K562 (cell line): ENCODE results near the gene C1orf74. TPM values are rescaled to one million over a fixed set of nuclear protein-coding genes. Genes with fewer than 3 reads are reported as not detected.

Experiments used
- ATAC-seq: fragments of 200-7000 bp; cut with Tn5 transposase; 3 replicates; pipeline ENCODE4 v1.9.1; 2020; ENCODE audit warnings: moderate library complexity
- BruUV-seq: library from RNA; stranded (reverse); fragments of 400-500 nt; replicated peaks from 2 replicates; lab custom pipeline; 2021; lab: Mats Ljungman, UMichigan
- CTCF ChIA-PET: fragments of 300-600 bp; formaldehyde crosslinking; extraction: SDS; loops from one replicate; lab custom pipeline; 2021; ENCODE audit warnings: low intra/inter-chr PET ratio; lab: Yijun Ruan, JAX
- POLR2A ChIA-PET: fragments of 300-600, 350-650 bp; sonication (Branson Sonifier 250); formaldehyde crosslinking; extraction: SDS; loops from one replicate; lab custom pipeline; 2021; ENCODE audit warnings: antibody characterized with exemption, inconsistent platforms; lab: Yijun Ruan, JAX
- DNase-seq, 4 experiments: peaks; one replicate each; pipeline versions ENCODE4 v3.0.0 to v3.0.0-alpha.2; 2011 to 2018; ENCODE audit warnings: low spot score in 3 of 4, mixed read lengths in 3 of 4; ENCODE audit errors: extremely low read depth in 1 of 4
- FAIRE-seq: peaks from 2 replicates; lab custom pipeline; 2011; peaks lifted over from hg19 to GRCh38; lab: Jason Lieb, UNC
- H2AFZ ChIP-seq: 2 replicates; pipeline ENCODE4 v1.6.0; 2011; ENCODE audit warnings: low read depth, low read length, control low read depth, inconsistent platforms
- H3K27ac ChIP-seq: fragments of 200-600 bp; 3 replicates; pipeline ENCODE4 v1.8.0; 2011; ENCODE audit warnings: low read depth, mild to moderate bottlenecking, control low read depth, inconsistent platforms, low read length, moderate library complexity, mixed read lengths; ENCODE audit errors: extremely low read depth
- H3K27me3 ChIP-seq, 2 experiments: fragments of 300-600 bp in 1 of 2; 2 replicates in 1 of 2; 3 replicates in 1 of 2; pipeline versions ENCODE4 v1.6.0 to v1.8.0; 2011; ENCODE audit warnings: inconsistent platforms in 2 of 2, low read length in 2 of 2, mild to moderate bottlenecking in 1 of 2, mixed read lengths in 1 of 2, moderate library complexity in 1 of 2; ENCODE audit not compliant: control insufficient read depth in 2 of 2, insufficient read depth in 2 of 2
- H3K36me3 ChIP-seq: fragments of 300-600 bp; 3 replicates; pipeline ENCODE4 v1.8.0; 2011; ENCODE audit warnings: mild to moderate bottlenecking, low read length, inconsistent platforms; ENCODE audit not compliant: control insufficient read depth, insufficient read depth
- H3K4me1 ChIP-seq, 2 experiments: fragments of 200-600 bp in 1 of 2; replicated peaks in 1 of 2; 2 replicates in 1 of 2; 3 replicates in 1 of 2; pipeline versions ENCODE4 v1.5.1 to v1.8.0; 2011; ENCODE audit warnings: inconsistent platforms in 2 of 2, low read length in 2 of 2, mild to moderate bottlenecking in 1 of 2, mixed read lengths in 1 of 2, moderate library complexity in 1 of 2; ENCODE audit not compliant: control insufficient read depth in 2 of 2, insufficient read depth in 2 of 2
- H3K4me2 ChIP-seq: 2 replicates; pipeline ENCODE4 v1.6.1; 2011; ENCODE audit warnings: low read length, control low read depth, inconsistent platforms, mixed read lengths; ENCODE audit not compliant: insufficient read depth
- H3K4me3 ChIP-seq: fragments of 200-600 bp; sonication (generic), shearing (Covaris generic); 2 replicates; pipeline ENCODE4 v1.5.1; 2016; ENCODE audit warnings: control low read depth, inconsistent platforms
- H3K79me2 ChIP-seq: fragments of 200-600 bp; 3 replicates; pipeline ENCODE4 v1.8.0; 2011; ENCODE audit warnings: low read length, inconsistent platforms; ENCODE audit not compliant: control insufficient read depth, insufficient read depth
- H3K9ac ChIP-seq, 2 experiments: 2 replicates each; pipeline versions ENCODE4 v1.6.0 to v1.6.1; 2011; ENCODE audit warnings: low read depth in 2 of 2, low read length in 2 of 2, control low read depth in 1 of 2, inconsistent platforms in 1 of 2, mild to moderate bottlenecking in 1 of 2, mixed read lengths in 1 of 2; ENCODE audit not compliant: insufficient read depth in 1 of 2
- H3K9me1 ChIP-seq: one replicate; pipeline ENCODE4 v1.6.0; 2011; ENCODE audit warnings: inconsistent platforms, mild to moderate bottlenecking, low read length, moderate library complexity; ENCODE audit not compliant: control insufficient read depth, insufficient read depth
- H3K9me3 ChIP-seq: replicated peaks from 2 replicates; pipeline ENCODE4 v1.5.1; 2011; ENCODE audit warnings: low read depth, low read length, inconsistent platforms; ENCODE audit not compliant: control insufficient read depth, insufficient read depth
- H4K20me1 ChIP-seq: replicated peaks from 2 replicates; pipeline ENCODE4 v1.6.1; 2011; ENCODE audit warnings: low read length, inconsistent platforms, mixed read lengths; ENCODE audit not compliant: control insufficient read depth, insufficient read depth
- CC2D1A ChIP-seq: fragments of 450-650 bp; IDR thresholded peaks from 2 replicates; pipeline ENCODE4 v1.6.1; 2017; ENCODE audit warnings: mild to moderate bottlenecking
- ETV6 ChIP-seq, 3 experiments: fragments of 150-350 bp in 1 of 3; sonication (generic) in 1 of 3; formaldehyde crosslinking in 1 of 3; IDR thresholded peaks; 2 replicates each; pipeline versions ENCODE4 v1.6.1 to v1.8.0; 2014 to 2022; ENCODE audit warnings: borderline replicate concordance in 2 of 3, low read depth in 2 of 3, antibody characterized with exemption in 1 of 3, low read length in 1 of 3, mild to moderate bottlenecking in 1 of 3, missing genetic modification reagents in 1 of 3
- FOXK1 ChIP-seq: sonication (generic); formaldehyde crosslinking; IDR thresholded peaks from 2 replicates; pipeline ENCODE4 v1.8.0; 2022; ENCODE audit warnings: missing genetic modification reagents, mild to moderate bottlenecking, borderline replicate concordance
- GTF2B ChIP-seq: IDR thresholded peaks from 2 replicates; pipeline ENCODE4 v1.6.1; 2011; ENCODE audit not compliant: insufficient read length; ENCODE audit errors: extremely low read depth
- KAT2B ChIP-seq: IDR thresholded peaks from one replicate; pipeline ENCODE4 v1.6.1; 2012; ENCODE audit warnings: low read depth, mild to moderate bottlenecking, control low read depth, inconsistent platforms, low read length, moderate library complexity
- RAD21 ChIP-seq, 2 experiments: fragments of 250-450 bp in 1 of 2; fragments of 450-650 bp in 1 of 2; sonication (Bioruptor Pico) in 1 of 2; formaldehyde crosslinking in 1 of 2; IDR thresholded peaks in 1 of 2; conservative IDR thresholded peaks in 1 of 2; 2 replicates each; pipeline versions ENCODE4 v1.4.0 to v1.8.0; 2020 to 2022; ENCODE audit warnings: mild to moderate bottlenecking in 2 of 2, moderate library complexity in 1 of 2
- ZBTB17 ChIP-seq: fragments of 450-650 bp; formaldehyde crosslinking; IDR thresholded peaks from 2 replicates; pipeline ENCODE4 v1.4.0; 2020; ENCODE audit warnings: mild to moderate bottlenecking
- ZNF121 ChIP-seq: sonication (generic); formaldehyde crosslinking; conservative IDR thresholded peaks from 2 replicates; pipeline ENCODE4 v1.8.0; 2022; ENCODE audit warnings: missing genetic modification reagents
- WGBS: fragments of 100-300 bp; shearing (Covaris generic); methylation state at CpG from one replicate; pipeline ENCODE4 v1.1.6; 2016; ENCODE audit warnings: low coverage, mixed read lengths; ENCODE audit not compliant: insufficient coverage; ENCODE audit errors: missing lambda C conversion rate; 5-methylcytosine and 5-hydroxymethylcytosine counted together
- in situ Hi-C: fragments of 300-500 bp; cut with MboI; formaldehyde crosslinking; loops from 4 replicates; pipeline ENCODE4 v1.15.0; 2018; ENCODE audit warnings: inconsistent platforms, mixed read lengths
- intact Hi-C: fragments of 100-400 bp; cut with micrococcal nuclease; formaldehyde crosslinking; loops from 2 replicates; pipeline ENCODE4 v1.14.2; 2022
- polyA plus RNA-seq, 8 experiments: library from polyadenylated mRNA; depleted of rRNA in 4 of 8; stranded (reverse) in 5 of 8; unstranded in 3 of 8; fragments of >200 nt; fragmentation: Nextera tagmentation in 2 of 8; fragmentation: Illumina TruSeq in 1 of 8; extraction: Ambion mirVana in 2 of 8; extraction: Trizol in 1 of 8; gene quantifications; 2 replicates each; pipeline versions ENCODE4 v1.2.1 to v1.2.3, GENCODE V29; 2011 to 2014; ENCODE audit warnings: inconsistent platforms in 1 of 8, missing spikeins in 1 of 8
- total RNA-seq, 7 experiments: library from RNA; depleted of rRNA in 6 of 7; stranded (reverse); fragments of >200 nt in 6 of 7; fragmentation: Illumina TruSeq in 2 of 7; extraction: Trizol in 2 of 7; gene quantifications; 2 replicates each; pipeline versions ENCODE4 v1.2.1 to v1.2.3, GENCODE V29; 2011 to 2021; ENCODE audit warnings: low replicate concordance in 1 of 7
- TF ChIP-seq, protein P1 (sequence below): fragments of 450-650 bp; formaldehyde crosslinking; IDR thresholded peaks from 2 replicates; pipeline ENCODE4 v1.4.0; 2020; ENCODE audit warnings: mild to moderate bottlenecking, moderate library complexity
- TF ChIP-seq, protein P2 (sequence below): fragments of 250-450 bp; sonication (Bioruptor Pico); IDR thresholded peaks from 2 replicates; pipeline ENCODE4 v1.5.0; 2021

The C1orf74 gene
- total and polyA plus RNA-seq, 9 of the 15 experiments (the other 6 are each of a cell fraction or from before 2014, with no cell fraction given): 4.0 to 7.6 (median 5.7) TPM

- DNase-seq: no peak
- 0% methylated on average over 1 of the region's 1 CpG for WGBS
- in situ Hi-C loops: no loop called here
- Histone ChIP-seq H3K79me2 (no peaks in the 10 kb centered on the region), H3K4me1 (peaks cover 21% of the 10 kb centered on the region in 2 experiments)
- CTCF ChIA-PET: no interaction called here
- no peak for TF ChIP-seq CC2D1A
- TF ChIP-seq KAT2B: no peak
- TF ChIP-seq ZBTB17 (CRISPR knock-in tag): no peak
- no peak for TF ChIP-seq GTF2B
- TF ChIP-seq, protein P1, sequence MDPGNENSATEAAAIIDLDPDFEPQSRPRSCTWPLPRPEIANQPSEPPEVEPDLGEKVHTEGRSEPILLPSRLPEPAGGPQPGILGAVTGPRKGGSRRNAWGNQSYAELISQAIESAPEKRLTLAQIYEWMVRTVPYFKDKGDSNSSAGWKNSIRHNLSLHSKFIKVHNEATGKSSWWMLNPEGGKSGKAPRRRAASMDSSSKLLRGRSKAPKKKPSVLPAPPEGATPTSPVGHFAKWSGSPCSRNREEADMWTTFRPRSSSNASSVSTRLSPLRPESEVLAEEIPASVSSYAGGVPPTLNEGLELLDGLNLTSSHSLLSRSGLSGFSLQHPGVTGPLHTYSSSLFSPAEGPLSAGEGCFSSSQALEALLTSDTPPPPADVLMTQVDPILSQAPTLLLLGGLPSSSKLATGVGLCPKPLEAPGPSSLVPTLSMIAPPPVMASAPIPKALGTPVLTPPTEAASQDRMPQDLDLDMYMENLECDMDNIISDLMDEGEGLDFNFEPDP (CRISPR knock-in tag): no peak
- no peak for TF ChIP-seq ETV6 (IDR thresholded peaks at IDR 0.05; ENCODE audit: borderline replicate concordance in 1 of 2, low read depth in 2 of 2, low read length in 1 of 2)
- no peak for TF ChIP-seq ETV6 (CRISPR knock-in tag; IDR thresholded peaks at IDR 0.05; ENCODE audit: borderline replicate concordance)
- no peak for TF ChIP-seq FOXK1
- TF ChIP-seq, protein P2, sequence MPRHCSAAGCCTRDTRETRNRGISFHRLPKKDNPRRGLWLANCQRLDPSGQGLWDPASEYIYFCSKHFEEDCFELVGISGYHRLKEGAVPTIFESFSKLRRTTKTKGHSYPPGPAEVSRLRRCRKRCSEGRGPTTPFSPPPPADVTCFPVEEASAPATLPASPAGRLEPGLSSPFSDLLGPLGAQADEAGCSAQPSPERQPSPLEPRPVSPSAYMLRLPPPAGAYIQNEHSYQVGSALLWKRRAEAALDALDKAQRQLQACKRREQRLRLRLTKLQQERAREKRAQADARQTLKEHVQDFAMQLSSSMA (CRISPR knock-in tag): no peak
- no peak for TF ChIP-seq RAD21 (CRISPR knock-in tag; conservative IDR thresholded peaks at IDR 0.05 in 1 of 2, IDR thresholded peaks at IDR 0.05 in 1 of 2)
- no peak for TF ChIP-seq ZNF121 (CRISPR knock-in tag)
- TF ChIP-seq, all 486 proteins: peak for 0
- Histone ChIP-seq H3K36me3 (no peaks in the 10 kb centered on the region), H3K9me1 (peaks cover 3% of the 10 kb centered on the region), H3K9ac (no peak overlapping the region), H3K4me3 (no peak overlapping the region), H2AFZ (no peak overlapping the region), H3K4me2 (no peak overlapping the region), H3K27me3 (peaks cover 19 to 22% of the 10 kb centered on the region in 2 experiments; a peak in 4 of 5 replicates), H3K27ac (no peak overlapping the region), H4K20me1 (no peaks in the 10 kb centered on the region), H3K9me3 (no peaks in the 10 kb centered on the region)
- no TSS peak for BruUV-seq
- intact Hi-C loops: no loop called here
- ATAC-seq: no peak
- POLR2A ChIA-PET: interaction anchor here (0.7 kb wide), 1 partner anchor 214 kb away, joined by 3 read pairs; no protein-coding TSS in a partner anchor
- no peak for FAIRE-seq
These were observed 19.2 kb upstream of the C1orf74 start for GRCh38 chr1:209803568-209803967.
